HG02884 (cell line): Measurements from ENCODE around the gene WNT9A.

ENCODE experiments used
- ATAC-seq: cut with Tn5 transposase; IDR thresholded peaks from one replicate; pipeline ENCODE4 v1.9.1; 2021; ENCODE audit warnings: mild to moderate bottlenecking, moderate library complexity; ENCODE audit not compliant: unreplicated experiment

WNT9A gene

GRCh38 chr1:227942021-227942715 lies 5.6 kb downstream of the WNT9A start:
- no peak for ATAC-seq

- ATAC-seq, result no peak
These were observed 6.2 kb downstream of the WNT9A start for GRCh38 chr1:227941509-227942020.

DNA sequence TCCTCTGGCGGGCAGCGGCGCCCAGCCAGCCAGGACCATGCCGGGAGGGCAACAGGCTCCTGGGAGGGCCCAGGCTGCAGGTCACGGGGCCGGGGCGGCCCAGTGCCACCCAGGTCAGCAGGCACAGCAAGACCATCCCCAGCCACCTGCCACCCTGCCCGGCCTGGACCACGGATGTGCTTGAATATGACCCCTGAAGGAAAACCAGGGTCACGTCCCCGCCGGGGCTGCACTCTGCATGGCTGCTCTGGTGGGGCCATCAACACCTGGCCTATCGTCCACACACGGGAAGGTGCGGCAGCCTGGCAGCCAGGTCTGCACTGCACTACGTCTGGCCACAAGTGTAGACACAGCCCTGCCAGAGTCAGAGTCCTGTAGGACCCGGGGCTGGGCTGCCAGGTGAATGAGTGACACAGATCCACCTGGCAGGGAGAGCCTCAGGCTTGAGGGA lies 6.9 kb downstream of the WNT9A start:
- ATAC-seq, result no peak

- ATAC-seq, result no peak
These were observed 7.7 kb downstream of the WNT9A start for GRCh38 chr1:227939791-227940771.

DNA sequence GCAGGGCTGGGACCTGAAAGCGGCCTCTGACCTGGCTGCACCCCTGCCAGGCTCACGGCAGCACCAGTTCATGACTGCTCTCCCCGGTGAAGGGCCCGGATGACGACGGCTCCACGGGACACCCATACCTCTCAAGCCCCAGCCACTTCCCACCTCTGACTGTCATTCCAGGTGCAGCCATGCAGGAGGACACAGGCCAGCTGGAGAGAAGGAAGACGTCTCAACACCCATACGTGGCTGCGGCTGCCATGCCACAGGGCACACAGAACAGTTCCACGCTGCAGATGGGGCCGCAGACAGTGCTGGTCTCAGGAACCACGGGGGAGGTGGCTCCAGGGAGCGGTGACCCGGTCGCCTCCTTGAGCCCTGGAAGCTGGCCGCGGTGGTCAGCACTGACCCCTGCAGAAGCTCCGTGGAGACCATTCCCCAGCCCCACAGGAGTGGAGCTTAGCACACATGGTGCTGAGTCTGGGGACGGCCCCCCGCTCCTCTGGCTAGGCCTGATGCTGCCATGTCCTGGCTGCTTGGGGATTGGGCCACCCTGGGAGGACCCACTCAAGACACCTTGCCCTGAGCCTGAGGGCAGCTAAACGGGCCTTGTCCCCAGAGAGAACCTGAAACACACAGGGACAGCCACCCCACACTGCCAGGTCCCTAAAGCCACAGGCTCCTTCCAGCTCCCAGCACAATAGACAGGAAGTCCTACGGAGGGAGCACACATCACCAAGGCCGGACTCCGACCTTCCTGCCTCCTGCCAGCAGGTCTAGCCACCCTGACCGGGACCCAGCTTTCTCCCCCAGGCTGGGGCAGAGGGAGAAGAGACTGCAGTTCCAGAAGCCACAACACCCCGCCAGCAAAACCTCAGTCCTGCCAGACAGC lies 8.6 kb downstream of the WNT9A start:
- ATAC-seq, result no peak

DNA sequence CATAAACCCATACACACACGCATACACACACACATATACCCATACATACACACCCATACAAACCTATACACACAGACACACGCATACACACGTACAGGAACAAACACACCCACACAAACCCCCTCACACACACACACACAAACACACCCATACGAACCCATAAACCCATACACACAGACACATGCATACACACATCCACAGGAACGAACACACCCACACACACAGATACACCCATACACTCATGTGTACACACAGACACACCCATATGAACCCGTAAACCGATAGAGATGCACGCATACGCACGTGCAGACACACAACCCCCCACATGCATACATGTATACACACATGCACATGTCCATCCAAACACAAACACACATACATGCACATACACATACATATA lies 9.5 kb downstream of the WNT9A start:
- no peak for ATAC-seq

- ATAC-seq, result no peak
These were observed 9.9 kb downstream of the WNT9A start for GRCh38 chr1:227937838-227938145.

- no peak for ATAC-seq
These were observed 10.5 kb downstream of the WNT9A start for GRCh38 chr1:227937031-227937837.

- no peak for ATAC-seq
These were observed 11.9 kb downstream of the WNT9A start for GRCh38 chr1:227935826-227936225.

- no peak for ATAC-seq
These were observed 13.0 kb downstream of the WNT9A start for GRCh38 chr1:227934476-227935313.

GRCh38 chr1:227929751-227930472 lies 17.8 kb downstream of the WNT9A start:
- ATAC-seq, result no peak

DNA sequence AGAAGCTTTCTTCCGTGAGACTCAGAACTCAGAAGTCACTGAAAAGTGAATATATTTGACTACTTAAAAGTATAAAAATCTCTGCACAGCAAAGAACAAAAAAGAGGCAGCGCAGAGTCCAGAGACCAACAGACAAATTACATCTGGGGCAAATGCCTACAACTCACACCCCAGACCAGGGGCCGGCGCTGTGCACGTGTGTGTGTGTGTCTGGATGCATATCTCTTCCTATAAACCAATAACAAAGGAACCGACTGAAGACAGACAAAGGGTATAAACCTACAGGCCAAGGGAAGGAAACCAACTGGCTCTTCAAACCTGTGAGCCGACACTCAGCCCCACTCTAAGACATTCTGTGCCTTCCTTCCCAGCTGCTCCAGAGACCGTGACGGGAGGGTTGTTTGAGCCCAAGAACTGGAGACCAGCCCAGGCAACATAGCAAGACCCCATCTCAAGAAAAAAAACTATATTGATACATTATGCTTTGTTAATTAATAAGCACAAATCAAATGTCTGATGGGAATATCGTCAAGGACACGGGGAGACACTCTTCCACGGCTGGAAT lies 18.8 kb downstream of the WNT9A start:
- no peak for ATAC-seq

GRCh38 chr1:227927971-227928741 lies 19.6 kb downstream of the WNT9A start:
- ATAC-seq, result no peak

GRCh38 chr1:227926896-227927885 lies 20.5 kb downstream of the WNT9A start:
- ATAC-seq, result no peak

- no peak for ATAC-seq
These were observed 21.4 kb downstream of the WNT9A start for GRCh38 chr1:227926216-227926791.
